GM12878 (cell line): Measurements from ENCODE around the gene EBF3. TPM values are rescaled to one million over a fixed set of nuclear protein-coding genes. Genes with fewer than 3 reads are reported as not detected.

Experiments
- ATAC-seq: fragments of 200-7000 bp; cut with Tn5 transposase; 3 replicates; pipeline ENCODE4 v1.9.1; 2020; ENCODE audit warnings: mild to moderate bottlenecking, moderate library complexity
- BruUV-seq: library from RNA; stranded (reverse); fragments of 400-500 nt; replicated peaks from 2 replicates; lab custom pipeline; 2021; lab: Mats Ljungman, UMichigan
- CTCF ChIA-PET: fragments of 300-600 bp; sonication (Branson Sonifier 250); formaldehyde crosslinking; extraction: SDS; loops from one replicate; lab custom pipeline; 2021; ENCODE audit warnings: inconsistent platforms; lab: Yijun Ruan, JAX
- POLR2A ChIA-PET: fragments of 350-600 bp; formaldehyde crosslinking; extraction: SDS; loops from one replicate; lab custom pipeline; 2021; ENCODE audit warnings: inconsistent platforms; lab: Charles Lee
- RAD21 ChIA-PET: fragments of 300-600 bp; sonication (Branson Sonifier 250); formaldehyde crosslinking; loops from one replicate; lab custom pipeline; 2023; ENCODE audit warnings: antibody characterized with exemption; ENCODE audit not compliant: unreplicated experiment; lab: Charles Lee
- SMC1A ChIA-PET: fragments of 300-600 bp; sonication (Branson Sonifier 250); formaldehyde crosslinking; loops from one replicate; lab custom pipeline; 2023; ENCODE audit not compliant: unreplicated experiment, uncharacterized antibody; lab: Charles Lee
- DNase-seq: peaks from one replicate; pipeline ENCODE4 v3.0.0-alpha.2; 2011; ENCODE audit warnings: low read depth, low spot score
- FAIRE-seq: peaks from 3 replicates; lab custom pipeline; 2011; peaks lifted over from hg19 to GRCh38; lab: Jason Lieb, UNC
- H2AFZ ChIP-seq: 2 replicates; pipeline ENCODE4 v1.6.0; 2011; ENCODE audit warnings: low read depth, low read length, control low read depth; ENCODE audit not compliant: control insufficient read depth
- H3K27ac ChIP-seq: 2 replicates; pipeline ENCODE4 v1.5.1; 2011; ENCODE audit warnings: control low read depth; ENCODE audit not compliant: control insufficient read depth, insufficient read depth
- H3K27me3 ChIP-seq, 2 experiments: replicated peaks in 1 of 2; 2 replicates each; pipeline versions ENCODE4 v1.6.0 to v1.6.1; 2011; ENCODE audit warnings: low read length in 1 of 2; ENCODE audit not compliant: control insufficient read depth in 2 of 2, insufficient read depth in 2 of 2
- H3K36me3 ChIP-seq, 2 experiments: 2 replicates each; pipeline ENCODE4 v1.5.1; 2011; ENCODE audit warnings: low read length in 1 of 2; ENCODE audit not compliant: control insufficient read depth in 2 of 2, insufficient read depth in 2 of 2
- H3K4me1 ChIP-seq: 2 replicates; pipeline ENCODE4 v1.6.1; 2011; ENCODE audit warnings: mild to moderate bottlenecking, low read length, moderate library complexity, mixed read lengths; ENCODE audit not compliant: control insufficient read depth, insufficient read depth
- H3K4me2 ChIP-seq: 2 replicates; pipeline ENCODE4 v1.6.0; 2011; ENCODE audit warnings: control low read depth; ENCODE audit not compliant: control insufficient read depth, insufficient read depth
- H3K4me3 ChIP-seq: fragments of 200-600 bp; sonication (generic); 2 replicates; pipeline ENCODE4 v1.5.1; 2016
- H3K79me2 ChIP-seq: 2 replicates; pipeline ENCODE4 v1.6.0; 2011; ENCODE audit warnings: low read length; ENCODE audit not compliant: control insufficient read depth, insufficient read depth
- H3K9ac ChIP-seq: 2 replicates; pipeline ENCODE4 v1.8.0; 2011; ENCODE audit warnings: low read length, control low read depth, mixed read lengths; ENCODE audit not compliant: control insufficient read depth, insufficient read depth
- H3K9me3 ChIP-seq: replicated peaks from 3 replicates; pipeline ENCODE4 v1.5.1; 2011; ENCODE audit warnings: mild to moderate bottlenecking, low read length; ENCODE audit not compliant: control insufficient read depth, insufficient read depth
- H4K20me1 ChIP-seq: 2 replicates; pipeline ENCODE4 v1.6.0; 2011; ENCODE audit not compliant: control insufficient read depth, insufficient read depth
- ASH2L ChIP-seq: fragments of 300-600, 200-600 bp; sonication (generic); IDR thresholded peaks from 2 replicates; pipeline ENCODE4 v1.6.1; 2017; ENCODE audit warnings: low read depth, mild to moderate bottlenecking, borderline replicate concordance
- EGR1 ChIP-seq, 2 experiments: IDR thresholded peaks; 1 replicate in 1 of 2; 2 replicates in 1 of 2; pipeline ENCODE4 v1.6.1; 2011 to 2012; ENCODE audit warnings: low read depth in 2 of 2, low read length in 2 of 2, borderline replicate concordance in 1 of 2, mild to moderate bottlenecking in 1 of 2, moderate library complexity in 1 of 2
- ESRRA ChIP-seq: IDR thresholded peaks from 2 replicates; pipeline ENCODE4 v1.6.1; 2012; ENCODE audit warnings: mild to moderate bottlenecking, low read length, improper control_type of control experiment
- EZH2 ChIP-seq: IDR thresholded peaks from 2 replicates; pipeline ENCODE4 v1.6.1; 2012; ENCODE audit warnings: low read depth, mild to moderate bottlenecking, control low read depth, inconsistent platforms, low read length, borderline replicate concordance; ENCODE audit not compliant: control insufficient read depth
- HCFC1 ChIP-seq: fragments of 150-350 bp; IDR thresholded peaks from 2 replicates; pipeline ENCODE4 v1.6.1; 2014; ENCODE audit warnings: low read length
- KDM1A ChIP-seq: fragments of 200-600 bp; sonication (generic); IDR thresholded peaks from 2 replicates; pipeline ENCODE4 v1.6.1; 2016; ENCODE audit warnings: borderline replicate concordance
- PML ChIP-seq: IDR thresholded peaks from 2 replicates; pipeline ENCODE4 v1.6.1; 2012; ENCODE audit warnings: low read length, inconsistent platforms
- POLR2AphosphoS5 ChIP-seq: IDR thresholded peaks from 2 replicates; pipeline ENCODE4 v1.6.1; 2011; ENCODE audit warnings: mild to moderate bottlenecking, low read length, inconsistent platforms
- SP1 ChIP-seq: IDR thresholded peaks from one replicate; pipeline ENCODE4 v1.6.1; 2011; ENCODE audit warnings: low read depth, low read length
- SREBF1 ChIP-seq: IDR thresholded peaks from 2 replicates; pipeline ENCODE4 v1.6.1; 2012; ENCODE audit warnings: mild to moderate bottlenecking, low read length
- TBL1XR1 ChIP-seq: IDR thresholded peaks from 2 replicates; pipeline ENCODE4 v1.6.1; 2012; ENCODE audit warnings: low read depth, low read length, improper control_type of control experiment
- WGBS: methylation state at CpG from one replicate; pipeline ENCODE4 v1.1.6; 2016; ENCODE audit warnings: low lambda C conversion rate; ENCODE audit not compliant: insufficient replicate concordance, insufficient coverage; ENCODE audit errors: missing lambda C conversion rate; 5-methylcytosine and 5-hydroxymethylcytosine counted together
- in situ Hi-C: fragments of 300-500 bp; cut with MboI; formaldehyde crosslinking; loops from 9 replicates; pipeline ENCODE4 v1.14.3; 2018; ENCODE audit warnings: mixed read lengths
- intact Hi-C: fragments of 100-400 bp; cut with micrococcal nuclease; formaldehyde crosslinking; loops from one replicate; pipeline ENCODE4 v1.14.2; 2022; ENCODE audit not compliant: unreplicated experiment
- polyA plus RNA-seq, 11 experiments: library from polyadenylated mRNA; depleted of rRNA in 4 of 11; unstranded in 6 of 11; stranded (reverse) in 5 of 11; fragments of >200 nt; fragmentation: Nextera tagmentation in 4 of 11; fragmentation: Illumina TruSeq in 1 of 11; extraction: Ambion mirVana in 4 of 11; extraction: Trizol in 1 of 11; gene quantifications; 1 replicate in 1 of 11; 2 replicates in 10 of 11; pipeline versions ENCODE4 v1.2.1 to v1.2.3, GENCODE V29; 2011 to 2016; ENCODE audit warnings: inconsistent platforms in 2 of 11, missing spikeins in 2 of 11, low read depth in 1 of 11
- total RNA-seq, 4 experiments: library from RNA; depleted of rRNA in 3 of 4; stranded (reverse); fragments of >200 nt in 3 of 4; fragmentation: Illumina TruSeq in 1 of 4; extraction: Trizol in 1 of 4; gene quantifications; 2 replicates each; pipeline versions ENCODE4 v1.2.1 to v1.2.3, GENCODE V29; 2013 to 2021
- TF ChIP-seq, protein P1 (sequence below): fragments of 450-650 bp; formaldehyde crosslinking; IDR thresholded peaks from 2 replicates; pipeline ENCODE4 v1.4.0; 2020; ENCODE audit warnings: mild to moderate bottlenecking, moderate library complexity
- TF ChIP-seq, protein P2 (sequence below): IDR thresholded peaks from 2 replicates; pipeline ENCODE4 v1.6.1; 2011; ENCODE audit warnings: low read depth, mild to moderate bottlenecking, low read length, moderate library complexity, borderline replicate concordance; ENCODE audit errors: extremely low read depth
- TF ChIP-seq, protein P3 (sequence below): fragments of 450-650 bp; IDR thresholded peaks from 2 replicates; pipeline ENCODE4 v1.6.1; 2018; ENCODE audit warnings: borderline replicate concordance, mild to moderate bottlenecking; ENCODE audit not compliant: partially characterized antibody

The EBF3 gene
- total and polyA plus RNA-seq, 10 of the 15 experiments (the other 5 are each of a cell fraction or from before 2014, with no cell fraction given): not detected

DNA sequence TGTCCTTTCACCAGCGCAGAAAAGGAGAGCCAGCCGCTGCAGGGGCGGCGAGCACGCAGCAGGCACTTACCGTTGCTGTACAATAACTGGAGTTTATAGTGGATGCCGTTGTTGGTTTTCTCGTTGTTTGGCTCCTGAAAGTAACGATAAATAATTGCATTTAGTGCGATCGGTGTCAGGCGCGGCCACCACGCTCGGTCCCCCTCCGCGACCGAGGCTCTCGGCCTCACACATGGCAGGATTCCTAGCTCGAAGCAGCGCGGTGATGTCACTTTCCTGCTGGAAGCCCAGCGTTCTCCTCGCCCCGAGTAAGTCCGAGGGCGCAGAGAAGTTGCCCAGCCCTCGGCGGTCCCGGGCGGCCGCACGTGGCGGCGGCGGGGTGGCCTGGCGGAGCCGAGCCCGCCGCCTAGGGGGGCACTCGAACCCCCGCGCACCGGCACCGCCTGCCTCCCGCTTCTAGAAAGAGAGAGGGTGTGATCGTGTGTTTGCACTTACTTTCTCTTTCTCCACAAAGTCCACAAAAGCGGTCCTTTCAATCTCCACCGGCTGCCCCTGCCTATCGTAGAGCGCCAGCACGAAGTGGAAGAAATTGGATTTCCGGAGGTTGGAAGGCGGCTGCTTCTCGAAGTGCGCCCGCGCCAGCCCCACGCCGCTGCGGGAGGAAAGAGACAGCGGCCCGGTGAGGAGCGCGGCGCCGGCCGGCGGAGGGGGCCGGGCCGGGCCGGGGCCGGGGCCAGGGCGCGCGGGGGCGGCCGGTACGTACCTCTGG, 1.0 kb downstream of the EBF3 start:
- no peak for FAIRE-seq
- Histone ChIP-seq H3K36me3 (no peaks in the 10 kb centered on the region), H3K79me2 (no peaks in the 10 kb centered on the region), H3K27me3 (peaks cover 1 to 15% of the 10 kb centered on the region in 2 experiments), H2AFZ (no peak overlapping the region), H3K9me3 (no peaks in the 10 kb centered on the region; the same call in 2 of the 3 replicates), H3K27ac (no peak overlapping the region), H4K20me1 (no peaks in the 10 kb centered on the region), H3K4me2 (no peak overlapping the region), H3K4me3 (no peak overlapping the region), H3K4me1 (no peaks in the 10 kb centered on the region), H3K9ac (no peak overlapping the region)
- no peak for DNase-seq
- ChIA-PET POLR2A (no interaction called here), RAD21 (no interaction called here), SMC1A (no interaction called here), CTCF (no interaction called here)
- 44% methylated on average over 44 of the region's 79 CpGs for WGBS
- intact Hi-C loops: no loop called here
- BruUV-seq: no TSS peak
- ATAC-seq: no peak
- in situ Hi-C loops: no loop called here
- TF ChIP-seq PML (no peak), EGR1 (IDR thresholded peaks at IDR 0.05; ENCODE audit: borderline replicate concordance in 1 of 2, low read depth in 2 of 2, low read length in 2 of 2) (no peak), POLR2AphosphoS5 (no peak), ASH2L (no peak), EZH2 (no peak), SREBF1 (no peak), HCFC1 (no peak), KDM1A (no peak), ESRRA (no peak), TBL1XR1 (no peak), SP1 (no peak)
- TF ChIP-seq, protein P1, sequence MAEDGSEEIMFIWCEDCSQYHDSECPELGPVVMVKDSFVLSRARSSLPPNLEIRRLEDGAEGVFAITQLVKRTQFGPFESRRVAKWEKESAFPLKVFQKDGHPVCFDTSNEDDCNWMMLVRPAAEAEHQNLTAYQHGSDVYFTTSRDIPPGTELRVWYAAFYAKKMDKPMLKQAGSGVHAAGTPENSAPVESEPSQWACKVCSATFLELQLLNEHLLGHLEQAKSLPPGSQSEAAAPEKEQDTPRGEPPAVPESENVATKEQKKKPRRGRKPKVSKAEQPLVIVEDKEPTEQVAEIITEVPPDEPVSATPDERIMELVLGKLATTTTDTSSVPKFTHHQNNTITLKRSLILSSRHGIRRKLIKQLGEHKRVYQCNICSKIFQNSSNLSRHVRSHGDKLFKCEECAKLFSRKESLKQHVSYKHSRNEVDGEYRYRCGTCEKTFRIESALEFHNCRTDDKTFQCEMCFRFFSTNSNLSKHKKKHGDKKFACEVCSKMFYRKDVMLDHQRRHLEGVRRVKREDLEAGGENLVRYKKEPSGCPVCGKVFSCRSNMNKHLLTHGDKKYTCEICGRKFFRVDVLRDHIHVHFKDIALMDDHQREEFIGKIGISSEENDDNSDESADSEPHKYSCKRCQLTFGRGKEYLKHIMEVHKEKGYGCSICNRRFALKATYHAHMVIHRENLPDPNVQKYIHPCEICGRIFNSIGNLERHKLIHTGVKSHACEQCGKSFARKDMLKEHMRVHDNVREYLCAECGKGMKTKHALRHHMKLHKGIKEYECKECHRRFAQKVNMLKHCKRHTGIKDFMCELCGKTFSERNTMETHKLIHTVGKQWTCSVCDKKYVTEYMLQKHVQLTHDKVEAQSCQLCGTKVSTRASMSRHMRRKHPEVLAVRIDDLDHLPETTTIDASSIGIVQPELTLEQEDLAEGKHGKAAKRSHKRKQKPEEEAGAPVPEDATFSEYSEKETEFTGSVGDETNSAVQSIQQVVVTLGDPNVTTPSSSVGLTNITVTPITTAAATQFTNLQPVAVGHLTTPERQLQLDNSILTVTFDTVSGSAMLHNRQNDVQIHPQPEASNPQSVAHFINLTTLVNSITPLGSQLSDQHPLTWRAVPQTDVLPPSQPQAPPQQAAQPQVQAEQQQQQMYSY (CRISPR knock-in tag): no peak
- TF ChIP-seq, protein P2, sequence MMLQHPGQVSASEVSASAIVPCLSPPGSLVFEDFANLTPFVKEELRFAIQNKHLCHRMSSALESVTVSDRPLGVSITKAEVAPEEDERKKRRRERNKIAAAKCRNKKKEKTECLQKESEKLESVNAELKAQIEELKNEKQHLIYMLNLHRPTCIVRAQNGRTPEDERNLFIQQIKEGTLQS: no peak
- TF ChIP-seq, protein P3, sequence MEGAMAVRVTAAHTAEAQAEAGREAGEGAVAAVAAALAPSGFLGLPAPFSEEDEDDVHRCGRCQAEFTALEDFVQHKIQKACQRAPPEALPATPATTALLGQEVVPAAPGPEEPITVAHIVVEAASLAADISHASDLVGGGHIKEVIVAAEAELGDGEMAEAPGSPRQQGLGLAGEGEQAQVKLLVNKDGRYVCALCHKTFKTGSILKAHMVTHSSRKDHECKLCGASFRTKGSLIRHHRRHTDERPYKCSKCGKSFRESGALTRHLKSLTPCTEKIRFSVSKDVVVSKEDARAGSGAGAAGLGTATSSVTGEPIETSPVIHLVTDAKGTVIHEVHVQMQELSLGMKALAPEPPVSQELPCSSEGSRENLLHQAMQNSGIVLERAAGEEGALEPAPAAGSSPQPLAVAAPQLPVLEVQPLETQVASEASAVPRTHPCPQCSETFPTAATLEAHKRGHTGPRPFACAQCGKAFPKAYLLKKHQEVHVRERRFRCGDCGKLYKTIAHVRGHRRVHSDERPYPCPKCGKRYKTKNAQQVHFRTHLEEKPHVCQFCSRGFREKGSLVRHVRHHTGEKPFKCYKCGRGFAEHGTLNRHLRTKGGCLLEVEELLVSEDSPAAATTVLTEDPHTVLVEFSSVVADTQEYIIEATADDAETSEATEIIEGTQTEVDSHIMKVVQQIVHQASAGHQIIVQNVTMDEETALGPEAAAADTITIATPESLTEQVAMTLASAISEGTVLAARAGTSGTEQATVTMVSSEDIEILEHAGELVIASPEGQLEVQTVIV: no peak
